Measurements from ENCODE around the gene CIAO2A.
"Not testable (repeated sequence)": the region's sequence is repeated elsewhere in the genome, so short reads cannot be mapped to it uniquely, and the experiment has no call there.

CIAO2A gene

DNA sequence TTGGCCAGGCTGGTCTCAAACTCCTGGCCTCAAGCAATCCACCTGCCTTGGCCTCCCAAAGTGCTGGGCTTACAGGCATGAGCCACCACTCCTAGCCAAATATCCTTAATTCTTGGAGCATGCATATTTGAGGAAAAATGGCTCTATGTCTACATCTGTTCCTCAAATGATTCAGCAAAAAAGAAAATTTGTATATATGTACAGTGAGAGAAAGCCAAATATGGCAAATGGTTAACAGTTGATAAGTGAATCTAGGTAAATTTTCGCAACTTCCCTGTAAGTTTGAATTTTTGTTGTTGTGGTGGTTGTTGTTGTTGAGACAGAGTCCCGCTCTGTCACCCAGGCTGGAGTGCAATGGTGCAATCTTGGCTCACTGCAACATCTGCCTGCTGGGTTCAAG, 34.5 kb downstream of the CIAO2A start:
- H3K27me3 ChIP-seq (ENCODE audit: control insufficient read depth in 5 of 5, insufficient read depth in 4 of 5, low read length in 5 of 5); H3K9me3 ChIP-seq (ENCODE audit: control insufficient read depth in 5 of 5, low read length in 5 of 5); H3K27ac ChIP-seq (ENCODE audit: low read depth, low read length); H3K9ac ChIP-seq (ENCODE audit: low read length in 5 of 5); H3K4me1 ChIP-seq (ENCODE audit: control insufficient read depth in 5 of 5, insufficient read depth in 5 of 5, low read length in 5 of 5); H3K4me3 ChIP-seq (ENCODE audit: low read depth in 1 of 5, low read length in 5 of 5); H3K36me3 ChIP-seq (ENCODE audit: control insufficient read depth in 5 of 5, insufficient read depth in 5 of 5, low read length in 5 of 5): not testable (repeated sequence)

DNA sequence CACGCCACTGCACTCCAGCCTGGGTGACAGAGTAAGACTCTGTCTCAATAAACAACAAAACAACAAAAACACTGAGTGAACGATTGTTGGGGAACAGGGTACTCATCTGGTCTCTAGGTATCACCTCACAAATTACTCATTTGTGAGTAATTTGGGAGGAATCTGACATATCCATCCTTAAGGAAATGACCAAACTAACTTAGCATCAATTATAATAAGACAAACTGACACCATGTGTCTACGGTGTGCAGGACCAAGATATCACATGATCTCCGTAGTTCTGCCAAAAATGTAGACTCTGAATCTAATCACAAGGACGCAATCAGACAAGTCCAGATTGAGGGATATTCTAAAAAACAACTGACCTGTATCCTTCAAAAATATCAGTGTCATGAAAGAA, 35.4 kb downstream of the CIAO2A start:
- H3K4me1 ChIP-seq (ENCODE audit: control insufficient read depth in 5 of 5, insufficient read depth in 5 of 5, low read length in 5 of 5) = peaks cover 0 to 4% (median 0%) of the 10 kb centered on the region in 5 donors
- H3K9me3 ChIP-seq (ENCODE audit: control insufficient read depth in 5 of 5, low read length in 5 of 5) = no peaks in the 10 kb centered on the region
- no peak overlapping the region for H3K9ac ChIP-seq (ENCODE audit: low read length in 5 of 5)
- no peaks in the 10 kb centered on the region for H3K27me3 ChIP-seq (ENCODE audit: control insufficient read depth in 5 of 5, insufficient read depth in 4 of 5, low read length in 5 of 5)
- no peak overlapping the region for H3K4me3 ChIP-seq (ENCODE audit: low read depth in 1 of 5, low read length in 5 of 5)
- no peaks in the 10 kb centered on the region for H3K36me3 ChIP-seq (ENCODE audit: control insufficient read depth in 5 of 5, insufficient read depth in 5 of 5, low read length in 5 of 5)
- H3K27ac ChIP-seq (ENCODE audit: low read depth, low read length) = no peak overlapping the region

DNA sequence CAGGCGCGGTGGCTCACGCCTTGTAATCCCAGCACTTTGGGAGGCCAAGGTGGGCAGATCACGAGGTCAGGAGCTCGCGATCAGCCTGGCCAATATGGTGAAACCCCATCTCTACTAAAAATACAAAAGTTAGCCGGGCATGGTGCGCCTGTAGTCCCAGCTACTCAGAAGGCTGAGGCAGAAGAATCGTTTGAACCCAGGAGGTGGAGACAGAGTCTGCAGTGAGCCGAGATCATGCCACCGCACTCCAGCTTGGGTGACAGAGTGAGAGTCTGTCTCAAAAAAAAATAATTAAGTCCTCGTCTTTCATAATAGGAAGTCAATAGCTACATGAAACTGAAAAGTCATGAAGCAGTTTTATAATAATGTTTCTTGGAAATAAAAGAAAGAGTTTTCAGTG, 40.0 kb downstream of the CIAO2A start:
- H3K9ac ChIP-seq (ENCODE audit: low read length in 5 of 5); H3K9me3 ChIP-seq (ENCODE audit: control insufficient read depth in 5 of 5, low read length in 5 of 5); H3K27ac ChIP-seq (ENCODE audit: low read depth, low read length); H3K4me3 ChIP-seq (ENCODE audit: low read depth in 1 of 5, low read length in 5 of 5); H3K27me3 ChIP-seq (ENCODE audit: control insufficient read depth in 5 of 5, insufficient read depth in 4 of 5, low read length in 5 of 5); H3K36me3 ChIP-seq (ENCODE audit: control insufficient read depth in 5 of 5, insufficient read depth in 5 of 5, low read length in 5 of 5): not testable (repeated sequence)
- peaks cover 3 to 28% (median 22%) of the 10 kb centered on the region in 5 donors for H3K4me1 ChIP-seq (ENCODE audit: control insufficient read depth in 5 of 5, insufficient read depth in 5 of 5, low read length in 5 of 5)

DNA sequence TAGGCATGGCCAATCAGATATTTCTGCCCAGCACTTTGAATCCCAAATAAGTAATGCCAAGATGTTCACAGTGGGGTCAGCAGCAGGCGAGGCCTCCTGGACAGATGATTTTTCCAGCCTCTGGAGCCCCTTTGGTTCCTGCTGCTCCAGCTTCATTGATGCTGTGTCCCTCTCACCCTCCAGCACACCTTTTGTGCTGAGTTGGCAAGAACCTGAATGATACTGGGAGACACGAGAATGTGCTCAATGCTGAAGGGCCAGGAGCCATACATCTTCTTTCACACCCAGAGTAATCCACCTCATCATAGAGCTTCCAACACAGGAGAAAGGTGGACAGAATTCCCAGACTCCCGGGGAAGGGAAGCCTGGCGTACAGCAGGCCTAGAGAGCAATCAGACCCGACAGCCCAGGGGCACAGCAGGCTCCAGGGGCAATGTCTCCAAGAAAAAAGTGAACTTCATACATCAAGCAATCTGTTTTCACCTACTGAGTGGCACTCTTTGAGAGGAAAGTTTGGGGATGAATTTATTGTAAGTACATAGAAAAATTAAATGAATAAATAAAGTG, 40.6 kb downstream of the CIAO2A start:
- Histone ChIP-seq H3K4me1 (ENCODE audit: control insufficient read depth in 5 of 5, insufficient read depth in 5 of 5, low read length in 5 of 5) (peaks cover 3 to 32% (median 27%) of the 10 kb centered on the region in 5 donors), H3K27ac (ENCODE audit: low read depth, low read length) (no peak overlapping the region), H3K9ac (ENCODE audit: low read length in 5 of 5) (no peak overlapping the region), H3K27me3 (ENCODE audit: control insufficient read depth in 5 of 5, insufficient read depth in 4 of 5, low read length in 5 of 5) (no peaks in the 10 kb centered on the region), H3K36me3 (ENCODE audit: control insufficient read depth in 5 of 5, insufficient read depth in 5 of 5, low read length in 5 of 5) (no peaks in the 10 kb centered on the region), H3K4me3 (ENCODE audit: low read depth in 1 of 5, low read length in 5 of 5) (no peak overlapping the region), H3K9me3 (ENCODE audit: control insufficient read depth in 5 of 5, low read length in 5 of 5) (no peaks in the 10 kb centered on the region)

DNA sequence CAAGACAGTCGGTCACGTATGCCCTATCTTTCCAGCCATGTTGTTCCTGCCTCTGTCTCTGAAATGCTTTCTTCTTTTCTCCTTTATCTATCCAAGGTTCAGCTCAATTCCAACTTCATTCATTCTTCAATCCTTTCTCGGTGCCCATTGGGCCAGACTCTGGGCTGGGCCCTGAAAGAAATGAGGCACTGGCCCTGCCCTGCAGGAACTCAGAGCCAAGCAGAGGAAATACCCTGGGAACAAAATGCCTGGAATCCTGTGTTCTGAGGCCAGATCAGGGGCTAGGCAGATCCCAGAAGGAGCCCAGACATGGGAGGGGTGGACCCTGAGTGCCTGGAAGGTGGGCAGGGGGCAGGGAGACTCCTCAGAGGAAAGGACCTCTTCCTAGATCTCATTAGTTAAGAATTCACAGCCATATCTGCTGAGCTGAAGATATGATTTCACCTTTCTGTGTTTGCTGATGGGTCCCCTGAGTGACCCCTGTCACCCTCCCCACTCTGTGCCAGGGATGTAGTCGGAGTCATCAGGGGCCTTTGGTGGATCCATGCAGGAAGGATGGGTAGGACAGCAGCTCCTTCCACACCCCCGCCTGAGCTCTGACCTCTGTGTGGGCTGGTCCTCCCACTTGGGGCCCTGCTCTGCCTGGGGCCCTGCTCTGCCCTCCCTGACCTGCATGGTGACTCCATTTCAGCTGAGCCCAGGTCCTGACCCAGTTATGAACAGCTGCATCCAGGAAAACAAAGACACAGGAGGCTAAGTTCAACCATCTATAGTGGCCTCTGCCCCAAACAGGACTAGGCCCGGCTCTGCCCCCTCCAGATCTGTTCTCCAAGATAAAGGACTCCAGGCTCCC, 42.0 kb downstream of the CIAO2A start:
- H3K4me1 ChIP-seq (ENCODE audit: control insufficient read depth in 5 of 5, insufficient read depth in 5 of 5, low read length in 5 of 5) = peaks cover 3 to 44% (median 37%) of the 10 kb centered on the region in 5 donors
- H3K27me3 ChIP-seq (ENCODE audit: control insufficient read depth in 5 of 5, insufficient read depth in 4 of 5, low read length in 5 of 5) = no peaks in the 10 kb centered on the region
- H3K27ac ChIP-seq (ENCODE audit: low read depth, low read length) = peak overlapping the region; percentile 65
- H3K4me3 ChIP-seq (ENCODE audit: low read depth in 1 of 5, low read length in 5 of 5) = no peak overlapping the region
- H3K9ac ChIP-seq (ENCODE audit: low read length in 5 of 5) = peak overlapping the region in 1 of 5 donors; percentile 19
- no peaks in the 10 kb centered on the region for H3K36me3 ChIP-seq (ENCODE audit: control insufficient read depth in 5 of 5, insufficient read depth in 5 of 5, low read length in 5 of 5)
- no peaks in the 10 kb centered on the region for H3K9me3 ChIP-seq (ENCODE audit: control insufficient read depth in 5 of 5, low read length in 5 of 5)

DNA sequence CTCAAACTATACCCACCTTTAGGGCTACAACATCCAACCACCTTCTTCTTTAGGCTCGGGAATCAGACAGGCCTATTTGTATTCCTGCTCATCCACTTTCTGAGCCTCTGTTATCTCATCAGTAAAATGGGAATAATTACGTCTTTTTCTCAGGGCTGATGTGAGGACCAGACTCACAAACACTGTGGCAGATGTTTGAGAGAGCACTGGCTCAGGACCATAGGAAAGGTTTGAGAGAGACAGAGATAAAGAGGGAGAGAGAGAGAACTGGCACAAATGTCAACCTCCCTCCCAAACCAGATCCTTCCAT, 42.6 kb downstream of the CIAO2A start:
- no peaks in the 10 kb centered on the region for H3K36me3 ChIP-seq (ENCODE audit: control insufficient read depth in 5 of 5, insufficient read depth in 5 of 5, low read length in 5 of 5)
- H3K4me1 ChIP-seq (ENCODE audit: control insufficient read depth in 5 of 5, insufficient read depth in 5 of 5, low read length in 5 of 5) = peaks cover 3 to 46% (median 39%) of the 10 kb centered on the region in 5 donors
- H3K9me3 ChIP-seq (ENCODE audit: control insufficient read depth in 5 of 5, low read length in 5 of 5) = no peaks in the 10 kb centered on the region
- no peak overlapping the region for H3K4me3 ChIP-seq (ENCODE audit: low read depth in 1 of 5, low read length in 5 of 5)
- H3K9ac ChIP-seq (ENCODE audit: low read length in 5 of 5) = peak overlapping the region in 1 of 5 donors; percentile 59
- peak overlapping the region; percentile 65 for H3K27ac ChIP-seq (ENCODE audit: low read depth, low read length)
- H3K27me3 ChIP-seq (ENCODE audit: control insufficient read depth in 5 of 5, insufficient read depth in 4 of 5, low read length in 5 of 5) = no peaks in the 10 kb centered on the region

DNA sequence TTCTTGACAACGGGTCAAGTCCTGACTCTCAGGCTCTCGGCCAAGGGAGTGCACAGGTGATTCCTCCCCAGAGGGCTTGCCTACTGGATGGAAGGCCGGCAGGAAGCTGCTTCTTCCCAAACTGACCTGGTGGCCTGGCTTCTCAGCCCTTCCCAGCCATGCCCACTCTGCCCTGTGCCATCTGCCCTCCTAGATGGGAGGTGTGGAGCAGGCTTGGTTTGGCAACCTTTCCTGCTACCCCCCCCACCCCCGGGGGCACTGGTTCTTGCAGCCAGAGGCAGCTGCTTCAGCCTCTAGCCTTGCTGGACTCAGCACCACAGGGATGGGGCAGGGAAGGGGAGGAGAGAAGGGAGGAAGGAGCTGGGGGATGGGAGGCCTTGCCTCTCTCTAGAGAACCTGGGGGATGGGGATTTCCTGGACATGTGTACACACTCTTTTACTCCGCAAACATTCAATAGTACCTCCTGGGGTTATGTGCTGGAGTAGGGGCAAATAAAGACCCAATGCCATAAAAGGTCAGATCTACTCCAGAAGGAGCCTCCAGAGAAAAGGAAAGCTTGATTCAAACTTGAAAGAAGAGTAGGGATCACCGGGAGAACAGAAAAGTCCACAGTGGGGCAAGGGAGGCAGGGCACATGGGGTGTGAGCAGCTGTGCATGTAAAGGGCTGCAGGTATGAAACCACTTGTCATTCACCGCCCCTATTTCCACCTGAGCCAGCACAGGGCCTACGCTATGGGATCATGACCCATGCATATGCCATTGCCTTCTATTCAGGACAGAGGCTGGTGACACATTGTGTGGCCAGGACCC, 43.2 kb downstream of the CIAO2A start:
- Histone ChIP-seq H3K27me3 (ENCODE audit: control insufficient read depth in 5 of 5, insufficient read depth in 4 of 5, low read length in 5 of 5) (no peaks in the 10 kb centered on the region), H3K4me3 (ENCODE audit: low read depth in 1 of 5, low read length in 5 of 5) (no peak overlapping the region), H3K9me3 (ENCODE audit: control insufficient read depth in 5 of 5, low read length in 5 of 5) (no peaks in the 10 kb centered on the region), H3K36me3 (ENCODE audit: control insufficient read depth in 5 of 5, insufficient read depth in 5 of 5, low read length in 5 of 5) (no peaks in the 10 kb centered on the region), H3K9ac (ENCODE audit: low read length in 5 of 5) (peak overlapping the region in 1 of 5 donors; percentile 59), H3K4me1 (ENCODE audit: control insufficient read depth in 5 of 5, insufficient read depth in 5 of 5, low read length in 5 of 5) (peaks cover 3 to 50% (median 40%) of the 10 kb centered on the region in 5 donors), H3K27ac (ENCODE audit: low read depth, low read length) (peak overlapping the region; percentile 65)

DNA sequence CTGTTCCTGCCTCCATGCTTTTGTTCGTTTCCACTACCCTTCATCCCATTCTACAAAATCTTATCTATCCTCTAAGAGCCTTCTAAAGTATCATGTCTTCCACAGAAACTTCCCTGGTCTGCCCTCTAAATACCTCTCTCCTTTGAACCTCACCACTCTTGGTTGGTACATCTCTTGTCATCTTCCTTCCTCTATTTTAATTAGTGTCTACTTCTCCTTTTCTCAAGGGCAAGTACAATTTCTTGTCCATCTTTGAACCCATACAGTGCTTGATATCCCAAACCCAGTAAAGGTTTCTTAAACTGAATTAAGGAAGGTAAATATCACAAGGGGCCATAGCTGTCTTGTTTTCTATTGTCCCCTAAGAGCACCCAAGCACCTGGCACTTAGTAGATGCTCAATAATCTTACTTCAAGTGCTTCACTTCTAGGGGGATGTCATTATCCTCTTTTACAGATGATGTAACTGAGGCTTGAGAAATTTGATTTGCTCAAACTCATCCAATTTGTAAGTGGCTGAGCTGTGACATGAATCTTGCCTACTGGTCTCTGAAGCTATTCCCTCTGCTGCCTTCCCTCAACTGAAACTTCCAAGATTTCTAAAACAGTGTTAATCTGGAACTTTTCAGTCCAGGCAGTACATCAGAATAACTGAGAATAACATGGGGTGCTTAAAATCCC, 44.7 kb downstream of the CIAO2A start:
- Histone ChIP-seq H3K9me3 (ENCODE audit: control insufficient read depth in 5 of 5, low read length in 5 of 5) (no peaks in the 10 kb centered on the region), H3K4me3 (ENCODE audit: low read depth in 1 of 5, low read length in 5 of 5) (no peak overlapping the region), H3K36me3 (ENCODE audit: control insufficient read depth in 5 of 5, insufficient read depth in 5 of 5, low read length in 5 of 5) (no peaks in the 10 kb centered on the region), H3K27ac (ENCODE audit: low read depth, low read length) (peak overlapping the region; percentile 65), H3K9ac (ENCODE audit: low read length in 5 of 5) (no peak overlapping the region), H3K27me3 (ENCODE audit: control insufficient read depth in 5 of 5, insufficient read depth in 4 of 5, low read length in 5 of 5) (no peaks in the 10 kb centered on the region), H3K4me1 (ENCODE audit: control insufficient read depth in 5 of 5, insufficient read depth in 5 of 5, low read length in 5 of 5) (peaks cover 3 to 66% (median 54%) of the 10 kb centered on the region in 5 donors)

DNA sequence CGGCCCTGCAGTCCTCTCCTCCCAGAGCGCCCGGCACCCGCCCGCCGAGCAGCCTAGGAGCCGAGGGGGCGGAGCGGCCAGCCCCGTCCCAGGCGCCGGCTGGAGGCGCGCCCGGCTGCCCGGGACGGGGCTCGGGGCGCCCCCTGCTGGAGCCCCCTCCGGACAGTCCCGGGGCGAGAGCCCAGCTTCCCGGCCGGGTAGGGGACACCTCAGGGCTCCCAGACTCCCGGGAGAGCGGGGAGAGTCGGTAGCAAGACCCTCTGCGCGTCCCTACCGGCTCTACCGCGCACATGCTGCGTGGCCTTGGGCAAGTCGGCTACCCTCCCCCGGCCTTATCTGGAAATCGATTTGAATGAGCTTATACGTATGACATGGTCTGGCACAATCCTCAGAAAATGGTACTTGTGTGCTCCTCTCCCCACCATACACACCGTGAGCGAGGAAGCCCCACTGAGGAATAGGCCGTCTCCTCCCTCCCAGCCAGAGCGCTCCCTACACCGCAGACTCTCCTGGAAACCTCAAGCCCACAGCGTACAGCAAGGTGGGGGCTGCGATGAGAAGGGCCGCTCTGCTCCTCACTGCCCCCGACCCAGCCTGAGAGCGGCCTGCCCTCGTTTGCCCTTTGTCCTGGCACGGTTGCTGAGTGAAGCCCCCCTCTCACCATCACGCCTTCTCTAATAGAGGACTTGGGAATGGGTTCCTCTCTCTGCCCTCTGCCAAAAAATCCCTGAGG, 47.1 kb downstream of the CIAO2A start, which contains the start of gene DAPK2:
Gene DAPK2, minus strand, starts transcription at position 65 of the 733 bp plus-strand sequence. CDS start 6,224 bp downstream, outside the sequence.
- peak within 1 kb of the TSS; percentile 66 to 78 (median 73) for H3K9ac ChIP-seq (ENCODE audit: low read length in 5 of 5)
- peaks cover 3 to 73% (median 64%) of the 10 kb centered on the region in 5 donors for H3K4me1 ChIP-seq (ENCODE audit: control insufficient read depth in 5 of 5, insufficient read depth in 5 of 5, low read length in 5 of 5)
- H3K36me3 ChIP-seq (ENCODE audit: control insufficient read depth in 5 of 5, insufficient read depth in 5 of 5, low read length in 5 of 5) = no peaks in the 10 kb centered on the region
- peak within 1 kb of the TSS; percentile 84 for H3K27ac ChIP-seq (ENCODE audit: low read depth, low read length)
- no peaks in the 10 kb centered on the region for H3K9me3 ChIP-seq (ENCODE audit: control insufficient read depth in 5 of 5, low read length in 5 of 5)
- no peaks in the 10 kb centered on the region for H3K27me3 ChIP-seq (ENCODE audit: control insufficient read depth in 5 of 5, insufficient read depth in 4 of 5, low read length in 5 of 5)
- peak within 1 kb of the TSS; percentile 72 to 78 (median 73) for H3K4me3 ChIP-seq (ENCODE audit: low read depth in 1 of 5, low read length in 5 of 5)

Measured in subcutaneous abdominal adipose tissue (tissue), 5 donors.